UCSD-AML1 (cell line): Measurements from ENCODE around the gene CNOT3.
"Not testable (repeated sequence)": the region's sequence is repeated elsewhere in the genome, so short reads cannot be mapped to it uniquely, and the experiment has no call there.

Experiments used
- DNase-seq: peaks from one replicate; lab custom pipeline; 2025; ENCODE audit not compliant: unreplicated experiment; lab: John Stamatoyannopoulos, UW

Gene CNOT3

DNA sequence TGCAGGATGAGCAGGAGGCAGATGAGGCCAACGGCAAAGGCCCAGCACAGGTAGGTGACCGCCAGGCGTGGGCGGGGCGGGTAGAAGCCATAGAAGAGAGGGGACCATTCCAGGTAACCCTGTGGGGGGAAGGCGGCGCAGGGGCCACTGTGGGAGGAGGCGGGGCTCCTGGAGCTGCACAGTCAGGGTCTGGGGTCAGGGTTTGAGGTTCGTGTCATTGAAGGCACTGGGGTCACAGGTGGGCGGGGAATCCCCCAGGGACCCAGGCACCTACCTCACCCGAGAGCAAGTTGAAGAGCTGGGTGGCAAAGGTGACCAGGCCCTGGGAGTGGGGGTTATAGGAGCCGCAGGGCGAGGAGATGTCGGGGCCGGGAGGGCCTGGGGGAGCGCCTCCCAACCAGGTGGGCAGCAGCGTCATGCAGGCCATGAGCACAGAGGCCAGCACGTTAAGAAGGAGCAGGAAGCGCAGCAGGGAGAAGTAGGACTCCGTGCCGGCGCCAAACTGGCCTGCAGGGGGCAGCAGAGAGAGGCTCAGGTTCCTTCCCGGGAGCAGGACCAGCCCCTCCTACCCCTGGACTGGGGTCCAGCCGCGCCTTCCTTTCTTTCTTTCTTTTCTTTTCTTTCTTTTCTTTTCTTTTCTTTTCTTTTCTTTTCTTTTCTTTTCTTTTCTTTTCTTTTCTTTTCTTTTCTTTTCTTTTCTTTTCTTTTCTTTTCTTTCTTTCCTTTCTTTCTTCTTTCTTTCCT, 30.8 kb downstream of the CNOT3 start:
- DNase-seq, result peak; percentile 91

DNA sequence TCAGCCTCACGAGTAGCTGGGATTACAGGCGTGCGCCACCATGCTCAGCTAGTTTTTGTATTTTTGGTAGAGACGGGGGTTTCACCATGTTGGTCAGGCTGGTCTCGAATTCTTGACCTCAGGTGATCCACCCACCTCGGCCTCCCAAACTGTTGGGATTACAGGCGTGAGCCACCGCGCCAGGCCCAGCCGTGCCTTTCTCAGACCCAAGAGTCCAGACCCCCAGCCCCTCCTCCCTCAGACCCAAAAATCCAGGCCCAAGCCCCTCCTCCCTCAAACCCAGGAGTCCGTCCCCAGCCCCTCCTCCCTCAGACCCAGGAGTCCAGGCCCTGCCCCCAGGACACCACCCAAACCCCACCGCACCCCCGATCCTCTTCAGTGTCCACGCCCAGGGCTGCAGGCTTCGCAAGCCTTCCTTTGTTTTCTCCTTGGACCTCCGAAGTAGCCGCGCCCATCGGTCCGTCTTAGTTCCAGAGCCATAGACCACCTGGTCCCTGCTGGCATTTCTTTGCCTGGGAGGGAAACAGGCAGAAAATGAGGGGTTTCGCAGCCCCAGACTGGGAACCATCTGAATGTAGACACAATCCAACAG, 31.7 kb downstream of the CNOT3 start:
- no peak for DNase-seq

DNA sequence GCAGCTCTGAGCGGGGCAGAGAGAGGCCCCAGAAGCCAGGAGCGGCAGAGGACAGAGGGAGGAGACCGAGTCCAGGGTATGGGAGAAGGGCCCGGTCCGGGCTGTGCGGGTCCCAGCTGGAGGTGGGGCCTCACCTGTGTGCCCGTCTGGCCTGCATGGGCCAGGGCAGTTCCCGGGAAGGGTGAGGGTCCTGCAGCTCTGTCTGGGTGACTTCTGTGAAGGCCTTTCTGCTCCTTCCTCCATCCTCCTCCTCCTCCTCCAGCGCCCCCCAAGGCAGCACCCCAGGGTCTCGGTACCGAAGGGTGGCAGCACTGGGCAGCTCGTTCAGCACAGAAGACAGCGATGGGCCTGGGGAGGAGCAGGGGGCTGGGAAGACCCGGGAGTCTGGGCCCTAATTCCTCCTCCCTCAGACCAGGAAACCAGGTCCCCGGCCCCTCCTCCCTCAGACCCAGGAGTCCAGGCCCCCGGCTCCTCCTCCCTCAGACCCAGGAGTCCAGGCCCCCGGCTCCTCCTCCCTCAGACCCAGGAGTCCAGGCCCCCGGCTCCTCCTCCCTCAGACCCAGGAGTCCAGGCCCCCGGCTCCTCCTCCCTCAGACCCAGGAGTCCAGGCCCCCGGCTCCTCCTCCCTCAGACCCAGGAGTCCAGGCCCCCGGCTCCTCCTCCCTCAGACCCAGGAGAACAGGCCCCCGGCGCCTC, 34.3 kb downstream of the CNOT3 start:
- not testable (repeated sequence) for DNase-seq

DNA sequence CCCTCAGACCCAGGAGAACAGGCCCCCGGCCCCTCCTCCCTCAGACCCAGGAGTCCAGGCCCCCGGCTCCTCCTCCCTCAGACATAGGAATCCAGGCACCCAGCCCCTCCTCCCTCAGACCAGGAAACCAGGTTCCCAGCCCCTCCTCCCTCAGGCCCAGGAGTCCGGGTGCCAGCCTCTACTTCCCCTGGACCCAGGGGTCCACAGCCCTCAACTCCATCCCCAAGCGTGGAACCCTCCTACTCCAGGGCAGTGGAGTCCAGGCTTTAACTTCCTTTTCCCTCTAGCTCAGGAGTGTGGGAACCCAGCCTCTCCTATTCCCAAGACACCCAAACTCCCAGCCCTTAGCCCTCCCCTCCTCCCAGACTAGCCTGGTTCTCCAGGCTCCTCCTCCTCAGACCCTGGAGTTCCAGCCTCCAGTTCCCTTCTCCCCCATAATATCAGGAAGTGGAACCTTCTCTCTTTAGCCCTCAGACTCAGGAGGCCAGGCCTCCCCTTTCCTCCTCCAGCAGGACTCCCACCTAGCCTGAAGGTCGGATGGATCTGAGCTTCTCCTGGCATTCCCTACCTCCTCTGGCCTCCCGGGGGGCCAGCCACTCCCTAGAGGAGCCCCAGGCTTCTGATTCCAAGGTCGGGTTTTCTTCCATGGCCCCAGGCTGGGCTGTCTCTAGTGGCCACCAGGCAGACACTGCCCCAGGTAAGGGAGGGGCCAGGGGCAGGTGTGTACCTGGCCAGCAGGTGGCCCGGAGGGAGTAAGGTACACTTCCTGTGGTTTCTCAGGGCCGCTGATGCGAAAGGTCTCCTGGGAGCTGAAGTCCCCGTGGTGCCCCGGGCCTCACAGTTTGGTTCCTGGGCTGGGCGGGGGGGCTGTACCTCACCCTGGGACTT, 35.2 kb downstream of the CNOT3 start, which contains the start of gene TMC4:
TSS of gene TMC4 (minus strand) at position 690 of the 888 bp plus-strand sequence. CDS start at position 647, 43 bp downstream.
- DNase-seq, result peak; percentile 32

DNA sequence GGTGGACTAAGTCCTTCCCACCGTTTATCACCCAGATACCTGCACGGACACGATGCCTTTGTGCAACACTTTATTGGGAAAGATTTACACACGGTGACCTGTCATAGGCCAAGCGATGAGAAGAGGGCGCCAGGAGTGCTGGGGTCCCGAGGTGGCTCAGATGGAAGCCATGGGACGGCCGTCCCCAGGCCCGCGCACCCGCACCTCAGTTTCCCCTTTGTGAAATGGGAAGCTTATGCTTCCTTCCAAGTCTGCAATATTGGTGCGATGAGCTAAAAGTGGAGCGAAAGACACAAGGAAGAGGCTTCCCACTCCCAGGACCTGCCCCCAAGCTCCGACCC, 35.8 kb downstream of the CNOT3 start:
- DNase-seq, result no peak

DNA sequence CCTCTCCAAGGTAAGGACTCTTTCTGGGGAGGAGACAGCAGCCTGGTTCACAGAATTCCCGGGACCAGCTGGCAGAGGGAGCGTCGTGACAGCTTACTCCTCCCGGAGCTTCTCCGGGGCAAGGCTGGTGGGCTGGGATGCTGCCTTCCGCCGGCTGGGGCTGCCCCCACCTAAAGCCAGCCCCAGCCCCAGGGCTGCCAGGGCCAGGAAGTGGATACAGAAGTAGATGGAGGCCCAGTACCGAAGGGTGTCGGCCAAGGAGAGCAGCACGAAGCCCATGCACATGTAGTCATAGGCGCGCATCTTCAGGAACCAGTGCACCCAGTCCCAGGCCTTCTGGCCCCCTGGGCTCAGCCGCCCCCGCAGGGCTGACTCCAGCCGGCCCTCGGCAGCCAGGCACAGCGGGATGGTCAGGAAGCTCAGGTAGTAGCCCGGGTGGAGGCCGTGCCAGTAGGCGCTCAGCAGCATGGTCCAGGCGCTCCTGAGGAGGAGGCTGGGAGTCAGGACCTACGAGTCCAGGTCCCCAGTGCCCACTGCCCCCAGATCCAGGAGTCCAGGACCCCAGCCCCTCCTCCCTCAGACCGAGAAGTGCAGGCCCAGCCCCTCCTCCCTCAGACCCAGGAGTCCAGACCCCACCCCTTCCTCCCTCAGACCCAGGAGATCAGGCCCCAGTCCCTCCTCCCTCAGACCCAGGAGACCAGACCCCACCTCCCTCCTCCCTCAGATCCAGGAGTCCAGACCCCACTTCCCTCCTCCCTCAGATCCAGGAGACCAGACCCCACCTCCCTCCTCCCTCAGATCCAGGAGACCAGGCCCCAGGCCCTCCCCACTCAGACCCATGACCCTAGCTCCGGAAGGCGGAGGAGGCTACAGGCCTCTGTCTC, 36.6 kb downstream of the CNOT3 start:
- no peak for DNase-seq

DNA sequence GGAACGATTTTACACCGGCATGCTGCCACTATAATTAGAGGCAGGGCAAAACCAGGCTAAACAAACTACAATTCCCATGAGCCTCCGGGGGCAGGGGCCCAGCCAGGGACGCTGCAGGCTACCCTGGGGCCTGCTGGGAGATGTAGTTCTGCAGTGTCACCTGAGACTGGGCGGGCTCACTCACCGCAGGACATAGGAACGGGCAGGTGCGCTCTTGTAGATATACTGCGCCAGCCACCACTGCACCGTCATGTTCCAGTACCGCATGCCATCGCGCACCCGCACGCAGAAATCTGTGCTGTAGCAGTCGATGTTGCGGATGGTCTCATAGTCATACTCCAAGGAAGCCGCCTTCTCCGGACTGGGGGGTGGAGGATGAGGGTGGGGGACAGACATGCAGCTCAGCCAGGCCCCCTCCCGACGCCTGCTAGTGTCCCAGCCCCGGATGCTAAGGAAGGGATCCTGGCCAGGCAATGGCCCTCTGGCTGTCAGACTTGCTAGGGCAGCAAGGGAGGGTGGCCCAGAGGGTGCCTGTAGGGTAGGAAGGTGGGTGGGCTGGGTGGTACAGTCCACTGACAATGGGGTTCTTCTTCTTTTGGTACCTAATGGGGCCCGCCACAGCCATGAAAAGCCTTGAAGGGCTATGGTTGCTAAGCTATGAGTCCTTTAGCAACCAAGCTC, 41.2 kb downstream of the CNOT3 start:
- no peak for DNase-seq

DNA sequence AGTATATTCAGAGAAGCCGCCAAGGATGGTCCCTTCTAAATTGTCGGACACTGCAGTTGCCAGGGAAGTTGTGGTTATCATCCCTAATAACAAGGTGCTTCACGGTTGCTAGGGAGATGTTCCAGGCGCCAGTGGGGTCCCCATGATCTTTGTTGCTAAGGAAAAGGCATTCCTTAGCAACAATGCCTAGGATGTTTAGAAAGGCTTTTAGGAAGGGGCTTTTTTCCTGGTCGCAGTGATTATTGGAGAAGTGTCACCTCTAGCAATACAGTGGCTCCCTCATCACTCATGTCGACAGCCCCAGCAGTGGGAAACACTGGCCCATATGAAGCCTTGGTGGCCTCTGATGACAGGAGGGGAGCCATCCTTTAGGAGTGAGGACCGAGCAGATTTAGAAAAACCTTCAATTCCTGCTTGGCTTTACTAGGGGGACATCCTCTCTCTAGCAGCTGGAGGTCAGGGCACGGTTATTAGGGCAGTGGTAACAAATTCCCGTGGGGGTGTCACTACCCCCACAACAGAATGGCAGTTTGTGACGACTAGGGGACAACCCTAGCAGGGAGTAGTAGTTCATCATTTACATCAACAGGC, 41.8 kb downstream of the CNOT3 start:
- DNase-seq, result no peak

DNA sequence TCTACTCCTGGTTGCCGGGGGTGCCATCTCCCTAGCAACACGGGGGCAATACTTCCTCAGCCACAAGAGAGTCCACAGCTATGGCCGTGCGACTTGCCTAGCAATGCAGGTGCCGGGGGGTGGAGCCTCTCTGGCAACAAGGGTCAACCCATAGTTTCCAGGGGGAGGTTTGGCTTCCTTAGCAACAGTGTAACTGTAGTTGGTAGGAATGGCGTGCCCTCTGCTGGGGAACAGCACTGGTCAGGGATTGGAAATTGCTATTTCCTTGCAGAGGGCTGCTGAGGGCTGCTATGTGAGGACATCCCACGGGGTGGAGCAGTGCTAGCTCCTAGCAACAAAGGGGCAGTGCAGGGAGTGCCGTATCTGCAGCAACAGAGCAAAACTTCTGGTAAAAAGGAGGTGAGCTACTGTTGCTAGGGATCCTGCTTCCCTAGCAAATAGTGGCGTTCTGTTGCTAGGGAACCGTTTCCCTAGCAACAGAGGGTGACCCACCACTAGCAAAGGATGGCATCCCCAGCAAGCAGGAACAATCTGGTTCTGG, 42.4 kb downstream of the CNOT3 start:
- no peak for DNase-seq

DNA sequence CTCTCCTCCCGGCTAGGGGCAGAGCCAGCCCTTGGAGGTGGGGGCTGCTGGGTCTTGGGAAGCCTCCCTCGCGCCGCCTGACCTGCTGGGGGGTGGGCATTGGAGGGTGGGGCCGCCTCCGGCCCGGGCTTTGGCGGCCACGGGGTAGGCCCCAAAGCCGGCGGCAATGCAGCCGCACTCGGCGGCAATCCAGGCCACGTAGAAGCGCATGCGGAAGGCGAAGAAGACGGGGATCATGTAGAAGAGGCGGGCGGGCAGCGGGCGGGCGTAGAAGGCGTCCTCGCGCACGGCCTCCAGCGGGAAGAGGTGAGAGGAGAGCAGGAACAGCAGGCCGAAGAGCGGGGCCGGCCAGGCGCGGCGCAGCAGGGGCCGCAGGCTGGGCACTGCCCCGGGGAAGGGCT, 43.1 kb downstream of the CNOT3 start:
- no peak for DNase-seq

DNA sequence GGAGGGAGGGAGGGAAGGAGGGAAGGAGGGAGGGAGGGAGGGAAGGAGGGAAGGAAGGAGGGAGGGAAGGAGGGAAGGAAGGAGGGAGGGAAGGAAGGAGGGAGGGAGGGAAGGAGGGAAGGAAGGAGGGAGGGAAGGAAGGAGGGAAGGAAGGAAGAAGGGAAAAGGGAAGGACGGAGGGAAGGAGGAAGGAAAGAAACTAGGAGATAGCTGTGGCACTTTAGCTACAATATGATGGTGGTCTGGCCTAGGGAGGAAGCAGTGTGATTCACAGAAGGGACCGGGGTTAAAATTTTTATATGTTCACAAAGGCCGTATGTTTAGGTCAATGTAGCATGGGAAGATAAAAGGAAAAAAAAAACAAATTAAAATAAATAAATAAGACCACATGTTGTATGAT, 44.3 kb downstream of the CNOT3 start:
- DNase-seq, result not testable (repeated sequence)

DNA sequence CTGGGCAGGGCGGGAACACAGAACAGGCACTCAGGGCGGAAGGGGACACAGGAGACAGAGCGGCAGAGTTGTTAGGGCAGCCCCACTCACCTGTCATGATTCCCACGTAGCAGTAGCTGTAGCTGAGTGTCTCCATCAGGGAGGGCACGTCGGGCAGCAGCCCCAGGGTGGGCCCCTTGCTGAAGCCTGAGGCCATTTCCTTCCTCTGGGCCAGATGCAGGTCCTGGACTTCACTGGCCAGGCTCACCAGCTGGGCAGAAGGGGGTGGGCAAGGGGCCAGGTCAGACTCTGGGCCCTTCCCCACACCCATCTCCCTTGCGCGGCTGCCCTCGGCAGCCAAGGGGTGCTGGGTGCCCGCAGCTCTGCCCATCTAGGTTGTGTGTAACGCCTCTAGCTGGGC, 45.9 kb downstream of the CNOT3 start:
- no peak for DNase-seq

DNA sequence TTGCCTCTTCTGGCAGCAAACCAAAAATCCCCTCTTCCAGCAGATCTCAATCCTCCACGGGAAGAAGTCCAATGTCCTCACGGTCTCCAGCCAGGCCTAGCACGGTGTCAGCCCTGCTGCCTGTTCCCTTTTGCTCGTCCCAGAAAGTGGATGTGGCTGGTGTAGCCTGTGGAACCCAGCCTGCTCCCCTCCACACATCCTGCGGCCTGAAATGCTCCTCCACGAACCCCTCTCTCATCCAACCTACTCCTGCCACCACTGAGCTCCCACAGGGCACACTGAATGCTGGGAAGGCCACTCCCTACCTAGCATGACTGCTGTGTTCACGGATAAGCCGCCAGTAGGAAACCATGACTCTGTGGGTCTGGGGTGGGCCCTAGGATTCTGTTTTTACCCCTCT, 48.8 kb downstream of the CNOT3 start:
- DNase-seq, result no peak

DNA sequence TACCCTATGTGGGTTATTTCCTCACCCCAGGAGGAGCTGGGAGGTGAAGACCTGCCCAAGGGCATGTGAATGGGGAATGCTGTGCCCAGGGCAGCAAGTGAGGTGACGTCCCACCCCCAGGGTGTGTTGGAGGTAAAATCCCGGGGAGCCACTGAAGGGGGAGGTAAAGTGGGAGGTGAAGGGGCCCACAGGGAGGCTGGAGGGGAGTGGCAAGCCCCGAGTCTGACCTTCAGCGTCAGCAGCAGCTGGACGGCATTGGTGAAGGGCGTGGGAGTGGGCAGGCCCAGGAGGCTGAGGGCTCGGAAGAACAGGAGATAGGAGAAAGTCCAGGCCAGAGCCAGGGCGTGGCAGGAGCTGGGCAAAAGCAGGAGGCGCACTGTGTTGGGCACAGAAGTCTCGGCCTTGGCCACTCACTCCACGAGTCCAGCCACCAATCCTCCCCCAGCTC, 49.4 kb downstream of the CNOT3 start:
- no peak for DNase-seq

DNA sequence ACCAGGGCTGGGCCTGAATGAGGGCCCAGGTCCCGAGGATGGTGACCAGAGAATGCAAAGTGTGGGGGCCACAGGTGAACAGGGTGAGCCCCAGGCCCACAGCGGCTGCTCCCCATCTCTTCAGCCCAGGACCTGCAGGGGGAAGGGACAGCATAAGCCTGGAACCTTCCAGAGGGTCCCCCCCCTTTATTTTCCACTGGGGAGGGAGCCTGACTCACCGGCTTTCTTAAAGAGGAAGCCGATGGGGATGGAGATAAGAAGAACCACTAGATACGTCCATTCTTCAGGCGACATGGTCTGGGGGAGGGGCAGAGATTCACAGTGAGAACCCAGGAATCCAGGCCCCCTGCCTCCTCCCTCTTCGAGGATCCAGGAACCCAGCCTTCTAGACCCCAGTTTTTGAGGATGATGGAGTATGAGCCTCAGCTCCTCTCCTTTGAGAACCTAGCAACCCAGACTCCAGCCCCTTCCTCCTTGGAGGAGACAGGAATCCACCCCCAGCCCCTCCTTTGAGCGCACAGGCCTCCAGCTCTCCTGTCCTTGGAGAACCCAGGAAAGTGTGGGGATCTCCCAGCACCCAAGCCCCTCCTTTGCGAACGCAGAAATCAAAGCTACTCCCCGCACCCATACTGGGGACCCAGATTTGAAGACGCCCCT, 50.8 kb downstream of the CNOT3 start:
- DNase-seq, result peak; percentile 74

DNA sequence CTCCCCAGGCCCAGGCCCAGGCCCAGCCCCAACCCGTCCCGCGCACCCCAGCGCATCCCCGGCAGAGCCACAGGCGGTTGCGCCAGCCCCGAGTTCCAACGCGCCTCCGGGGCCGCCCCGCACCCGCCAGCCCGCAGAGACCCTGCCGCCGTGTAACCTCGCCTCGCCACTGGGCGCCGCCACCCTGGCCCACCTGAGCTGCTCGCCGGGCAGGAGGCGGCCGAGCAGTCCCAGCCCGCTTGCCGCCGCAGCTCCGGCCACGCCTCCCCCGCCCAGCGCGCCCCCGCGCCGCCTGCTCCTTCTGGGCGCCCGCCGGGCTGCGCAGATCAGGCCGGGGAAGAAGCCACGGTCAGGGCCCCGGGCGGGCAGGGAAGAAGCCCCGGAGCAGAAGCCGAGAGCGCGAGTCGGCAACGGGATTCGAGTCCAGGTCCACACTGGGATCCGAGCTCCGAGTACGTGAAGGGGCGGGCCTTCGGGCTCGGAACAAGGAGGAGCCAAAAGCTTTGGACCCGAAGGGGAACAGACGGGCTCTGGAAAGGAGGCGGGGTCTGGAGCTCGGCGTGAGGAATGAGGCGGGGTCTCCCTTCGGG, 51.7 kb downstream of the CNOT3 start, which contains the start of gene MBOAT7:
TSS of gene MBOAT7 (minus strand) at position 436 of the 590 bp plus-strand sequence. CDS start 1,072 bp downstream, outside the sequence.
- DNase-seq, result no peak

DNA sequence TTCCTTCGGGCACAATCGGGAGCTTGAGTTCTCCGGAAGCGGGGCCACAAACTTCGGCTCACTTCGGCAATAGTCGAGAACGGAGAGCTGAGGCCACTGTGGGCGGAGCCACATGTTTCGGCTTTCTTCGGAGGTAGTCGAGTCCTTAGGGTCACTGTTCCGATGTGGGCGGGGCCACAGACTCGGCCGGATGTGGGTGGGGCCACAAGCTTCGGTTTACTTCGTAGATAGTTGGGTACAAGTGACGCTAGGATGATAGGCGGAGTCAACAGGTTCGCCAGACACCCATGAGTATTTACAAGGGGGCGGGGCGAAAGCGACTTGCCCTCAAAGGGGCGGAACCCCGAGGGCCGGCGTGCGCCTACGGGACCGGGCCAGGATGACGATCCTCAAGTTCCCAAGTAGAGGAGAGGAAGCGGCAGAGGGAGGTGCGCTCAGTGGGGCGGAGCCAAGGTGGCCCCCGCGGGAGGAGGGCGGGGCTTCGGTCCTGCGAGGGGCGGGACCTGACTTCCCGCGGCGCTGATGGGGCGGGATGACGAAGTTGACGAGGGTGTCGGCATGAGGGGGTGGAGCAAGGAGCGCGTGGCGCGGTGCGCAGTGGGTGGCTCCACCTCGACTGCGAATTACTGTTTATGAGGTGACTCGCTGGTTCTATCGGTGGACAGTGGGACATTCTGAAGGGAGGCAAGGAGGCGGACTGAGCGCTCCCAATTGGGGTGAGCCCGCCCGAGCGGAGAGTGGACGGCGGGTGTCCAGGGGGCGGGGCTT, 52.4 kb downstream of the CNOT3 start:
- peak; percentile 100 for DNase-seq
